ENCODE measurements around the gene IFITM2. TPM values are rescaled to one million over a fixed set of nuclear protein-coding genes. Genes with fewer than 3 reads are reported as not detected.

Gene IFITM2
- total and polyA plus RNA-seq, 2 experiments from 2014 or later = 91.2 to 857 TPM

DNA sequence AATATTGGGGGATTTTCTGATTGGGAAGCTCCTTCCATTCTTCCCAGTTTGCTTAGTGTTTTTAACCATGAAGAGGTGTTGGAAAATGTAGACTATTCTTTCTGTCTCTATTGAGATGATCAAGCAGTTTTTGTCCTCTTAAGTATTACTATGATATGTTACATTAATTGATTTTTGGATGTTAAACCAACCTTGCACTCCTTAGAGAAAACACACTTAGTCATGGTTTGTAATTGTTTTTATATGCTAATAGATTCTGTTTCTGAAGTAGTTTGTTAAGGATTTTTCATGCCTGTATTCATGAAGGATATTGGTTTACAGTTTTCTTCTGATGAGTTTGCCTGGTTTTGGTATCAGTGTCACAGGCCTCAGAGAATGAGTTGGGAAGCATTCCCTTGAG, 31.4 kb upstream of the IFITM2 start:
- DNase-seq (ENCODE audit: low spot score) (no peak), ATAC-seq (no peak)
- Histone ChIP-seq H3K27me3 (ENCODE audit: insufficient read depth) (peaks cover 35% of the 10 kb centered on the region), H3K4me1 (ENCODE audit: insufficient read depth) (no peaks in the 10 kb centered on the region), H2AFZ (no peak overlapping the region), H3F3A (replicated peaks; ENCODE audit: low read depth) (no peaks in the 10 kb centered on the region; the same call in 1 of the 2 replicates), H3K36me3 (ENCODE audit: insufficient read depth) (no peaks in the 10 kb centered on the region), H3K4me2 (no peak overlapping the region), H3K9me2 (ENCODE audit: insufficient read depth) (no peaks in the 10 kb centered on the region), H3K4me3 (no peak overlapping the region), H3K79me2 (replicated peaks; ENCODE audit: insufficient read depth) (no peaks in the 10 kb centered on the region), H3K27ac (ENCODE audit: low read depth) (no peak overlapping the region), H4K20me1 (replicated peaks; ENCODE audit: insufficient read depth) (no peaks in the 10 kb centered on the region)
- no peak for TF ChIP-seq STAT1 (IDR thresholded peaks at IDR 0.05; ENCODE audit: unreplicated experiment)
- TF ChIP-seq EZH2 (IDR thresholded peaks at IDR 0.05; ENCODE audit: low read depth, unreplicated experiment) = no peak
- no peak for TF ChIP-seq JUNB (IDR thresholded peaks at IDR 0.05; ENCODE audit: unreplicated experiment)
- no peak for TF ChIP-seq REST (IDR thresholded peaks at IDR 0.05; ENCODE audit: unreplicated experiment)
- no peak for TF ChIP-seq POLR2AphosphoS5 (IDR thresholded peaks at IDR 0.05; ENCODE audit: low read depth)
- TF ChIP-seq, protein P1, sequence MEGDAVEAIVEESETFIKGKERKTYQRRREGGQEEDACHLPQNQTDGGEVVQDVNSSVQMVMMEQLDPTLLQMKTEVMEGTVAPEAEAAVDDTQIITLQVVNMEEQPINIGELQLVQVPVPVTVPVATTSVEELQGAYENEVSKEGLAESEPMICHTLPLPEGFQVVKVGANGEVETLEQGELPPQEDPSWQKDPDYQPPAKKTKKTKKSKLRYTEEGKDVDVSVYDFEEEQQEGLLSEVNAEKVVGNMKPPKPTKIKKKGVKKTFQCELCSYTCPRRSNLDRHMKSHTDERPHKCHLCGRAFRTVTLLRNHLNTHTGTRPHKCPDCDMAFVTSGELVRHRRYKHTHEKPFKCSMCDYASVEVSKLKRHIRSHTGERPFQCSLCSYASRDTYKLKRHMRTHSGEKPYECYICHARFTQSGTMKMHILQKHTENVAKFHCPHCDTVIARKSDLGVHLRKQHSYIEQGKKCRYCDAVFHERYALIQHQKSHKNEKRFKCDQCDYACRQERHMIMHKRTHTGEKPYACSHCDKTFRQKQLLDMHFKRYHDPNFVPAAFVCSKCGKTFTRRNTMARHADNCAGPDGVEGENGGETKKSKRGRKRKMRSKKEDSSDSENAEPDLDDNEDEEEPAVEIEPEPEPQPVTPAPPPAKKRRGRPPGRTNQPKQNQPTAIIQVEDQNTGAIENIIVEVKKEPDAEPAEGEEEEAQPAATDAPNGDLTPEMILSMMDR (conservative IDR thresholded peaks at IDR 0.05; ENCODE audit: low read depth in 2 of 2) = no peak
- TF ChIP-seq NANOG (IDR thresholded peaks at IDR 0.05; ENCODE audit: borderline replicate concordance) = no peak
- TF ChIP-seq EZH2phosphoT487 (IDR thresholded peaks at IDR 0.05; ENCODE audit: unreplicated experiment) = no peak
- TF ChIP-seq ZNF462 (CRISPR knock-in tag; IDR thresholded peaks at IDR 0.05) = no peak
- no peak for TF ChIP-seq ZNF114 (CRISPR knock-in tag; IDR thresholded peaks at IDR 0.05)
- TF ChIP-seq ZNF331 (CRISPR knock-in tag; IDR thresholded peaks at IDR 0.05; ENCODE audit: low read depth) = no peak
- TF ChIP-seq CREB1 (CRISPR knock-in tag; IDR thresholded peaks at IDR 0.05; ENCODE audit: low read depth) = no peak
- TF ChIP-seq, protein P2, sequence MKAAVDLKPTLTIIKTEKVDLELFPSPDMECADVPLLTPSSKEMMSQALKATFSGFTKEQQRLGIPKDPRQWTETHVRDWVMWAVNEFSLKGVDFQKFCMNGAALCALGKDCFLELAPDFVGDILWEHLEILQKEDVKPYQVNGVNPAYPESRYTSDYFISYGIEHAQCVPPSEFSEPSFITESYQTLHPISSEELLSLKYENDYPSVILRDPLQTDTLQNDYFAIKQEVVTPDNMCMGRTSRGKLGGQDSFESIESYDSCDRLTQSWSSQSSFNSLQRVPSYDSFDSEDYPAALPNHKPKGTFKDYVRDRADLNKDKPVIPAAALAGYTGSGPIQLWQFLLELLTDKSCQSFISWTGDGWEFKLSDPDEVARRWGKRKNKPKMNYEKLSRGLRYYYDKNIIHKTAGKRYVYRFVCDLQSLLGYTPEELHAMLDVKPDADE (IDR thresholded peaks at IDR 0.05) = no peak
- peaks cover 31% of the 10 kb centered on the region for H3K27me3 Mint-ChIP-seq (ENCODE audit: insufficient read depth, low read depth, poor library complexity)
- peaks cover 17% of the 10 kb centered on the region; the same call in 2 of the 3 replicates for H3K4me1 Mint-ChIP-seq
- no peaks in the 10 kb centered on the region for H3K36me3 Mint-ChIP-seq (ENCODE audit: low read depth)
- no peak overlapping the region for H3K4me3 Mint-ChIP-seq
- no peak overlapping the region for H3K27ac Mint-ChIP-seq
- H3K9me3 Mint-ChIP-seq = no peaks in the 10 kb centered on the region
